ENCODE measurements around the gene CAMK2B. TPM values are rescaled to one million over a fixed set of nuclear protein-coding genes. Genes with fewer than 3 reads are reported as not detected.

Gene CAMK2B
- total RNA-seq, 1 experiment from 2014 or later, result 0.13 TPM

DNA sequence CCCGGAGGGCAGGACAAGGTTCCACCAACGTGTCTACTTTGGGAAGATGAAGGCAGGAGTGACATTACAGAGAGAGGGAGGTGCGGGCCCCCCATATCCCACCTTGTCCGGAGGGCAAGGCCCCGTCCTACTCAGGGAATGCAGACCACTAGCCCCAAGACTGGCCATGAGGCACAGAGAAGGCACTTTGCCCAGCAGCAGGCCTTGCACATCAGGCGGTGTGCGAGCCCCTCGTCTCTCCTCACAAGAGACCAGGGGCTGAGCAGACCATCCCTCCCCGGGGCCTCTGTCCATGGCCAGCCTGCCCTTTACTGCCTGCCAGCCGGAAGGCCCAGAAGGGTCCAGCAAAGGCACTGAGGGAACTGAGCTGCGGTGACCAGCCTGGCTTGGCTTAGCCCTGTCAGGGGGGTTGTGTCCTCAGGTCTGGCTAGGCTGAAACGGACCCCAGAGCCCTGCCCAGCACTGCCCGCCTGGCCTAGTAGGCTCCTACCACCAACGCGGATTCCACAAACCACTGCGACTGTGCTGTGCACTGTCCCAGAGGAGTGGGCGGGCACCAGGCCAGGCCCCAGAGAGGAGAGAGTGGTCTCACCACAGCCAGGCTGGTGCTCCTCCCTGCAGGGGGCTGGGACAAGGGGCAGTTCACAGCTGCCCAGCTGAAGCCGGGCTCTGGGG lies 16.7 kb downstream of the CAMK2B start:
- no peak for DNase-seq (ENCODE audit: low spot score)
- H3K36me3 ChIP-seq (ENCODE audit: insufficient read depth, low read length, poor library complexity, severe bottlenecking), result no peaks in the 10 kb centered on the region
- H3K27me3 ChIP-seq (replicated peaks; ENCODE audit: insufficient read depth, low read depth, low read length, poor library complexity), result peaks cover 14% of the 10 kb centered on the region
- BruUV-seq (replicated peaks), result no TSS peak
- intact Hi-C loops (cut with micrococcal nuclease; ENCODE audit: unreplicated experiment), result no loop called here
- H3K9me3 ChIP-seq (ENCODE audit: low read depth, low read length, poor library complexity, severe bottlenecking), result no peaks in the 10 kb centered on the region
- POLR2A ChIA-PET (ENCODE audit: low non-redundant PET), result no interaction called here
- H3K4me3 ChIP-seq (ENCODE audit: low read depth, low read length, poor library complexity, severe bottlenecking), result no peak overlapping the region
- H3K4me1 ChIP-seq (ENCODE audit: insufficient read depth, low read length, poor library complexity, severe bottlenecking), result no peaks in the 10 kb centered on the region
- CTCF ChIA-PET, result no interaction called here
- no peak overlapping the region for H3K27ac ChIP-seq (ENCODE audit: low read depth, low read length, poor library complexity, severe bottlenecking)
- TF ChIP-seq, protein P1, sequence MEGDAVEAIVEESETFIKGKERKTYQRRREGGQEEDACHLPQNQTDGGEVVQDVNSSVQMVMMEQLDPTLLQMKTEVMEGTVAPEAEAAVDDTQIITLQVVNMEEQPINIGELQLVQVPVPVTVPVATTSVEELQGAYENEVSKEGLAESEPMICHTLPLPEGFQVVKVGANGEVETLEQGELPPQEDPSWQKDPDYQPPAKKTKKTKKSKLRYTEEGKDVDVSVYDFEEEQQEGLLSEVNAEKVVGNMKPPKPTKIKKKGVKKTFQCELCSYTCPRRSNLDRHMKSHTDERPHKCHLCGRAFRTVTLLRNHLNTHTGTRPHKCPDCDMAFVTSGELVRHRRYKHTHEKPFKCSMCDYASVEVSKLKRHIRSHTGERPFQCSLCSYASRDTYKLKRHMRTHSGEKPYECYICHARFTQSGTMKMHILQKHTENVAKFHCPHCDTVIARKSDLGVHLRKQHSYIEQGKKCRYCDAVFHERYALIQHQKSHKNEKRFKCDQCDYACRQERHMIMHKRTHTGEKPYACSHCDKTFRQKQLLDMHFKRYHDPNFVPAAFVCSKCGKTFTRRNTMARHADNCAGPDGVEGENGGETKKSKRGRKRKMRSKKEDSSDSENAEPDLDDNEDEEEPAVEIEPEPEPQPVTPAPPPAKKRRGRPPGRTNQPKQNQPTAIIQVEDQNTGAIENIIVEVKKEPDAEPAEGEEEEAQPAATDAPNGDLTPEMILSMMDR (conservative IDR thresholded peaks at IDR 0.05; ENCODE audit: low read depth, low read length), result no peak
- no peak for TF ChIP-seq EZH2 (IDR thresholded peaks at IDR 0.05; ENCODE audit: borderline replicate concordance, low read depth, low read length, poor library complexity, severe bottlenecking)

GRCh38 chr7:44307905-44308595 lies 17.3 kb downstream of the CAMK2B start:
- intact Hi-C loops (cut with micrococcal nuclease; ENCODE audit: unreplicated experiment), result no loop called here
- ChIA-PET CTCF (no interaction called here), POLR2A (ENCODE audit: low non-redundant PET) (no interaction called here)
- Histone ChIP-seq H3K27me3 (replicated peaks; ENCODE audit: insufficient read depth, low read depth, low read length, poor library complexity) (peaks cover 14% of the 10 kb centered on the region), H3K4me3 (ENCODE audit: low read depth, low read length, poor library complexity, severe bottlenecking) (no peak overlapping the region), H3K36me3 (ENCODE audit: insufficient read depth, low read length, poor library complexity, severe bottlenecking) (no peaks in the 10 kb centered on the region), H3K4me1 (ENCODE audit: insufficient read depth, low read length, poor library complexity, severe bottlenecking) (no peaks in the 10 kb centered on the region), H3K9me3 (ENCODE audit: low read depth, low read length, poor library complexity, severe bottlenecking) (no peaks in the 10 kb centered on the region), H3K27ac (ENCODE audit: low read depth, low read length, poor library complexity, severe bottlenecking) (no peak overlapping the region)
- DNase-seq (ENCODE audit: low spot score), result no peak
- TF ChIP-seq, protein P1 (conservative IDR thresholded peaks at IDR 0.05; ENCODE audit: low read depth, low read length), result no peak
- TF ChIP-seq EZH2 (IDR thresholded peaks at IDR 0.05; ENCODE audit: borderline replicate concordance, low read depth, low read length, poor library complexity, severe bottlenecking), result no peak
- BruUV-seq (replicated peaks), result no TSS peak

GRCh38 chr7:44307301-44307900 lies 18.0 kb downstream of the CAMK2B start:
- H3K4me3 ChIP-seq (ENCODE audit: low read depth, low read length, poor library complexity, severe bottlenecking), result no peak overlapping the region
- no peaks in the 10 kb centered on the region for H3K4me1 ChIP-seq (ENCODE audit: insufficient read depth, low read length, poor library complexity, severe bottlenecking)
- ChIA-PET POLR2A (ENCODE audit: low non-redundant PET) (no interaction called here), CTCF (no interaction called here)
- peaks cover 14% of the 10 kb centered on the region for H3K27me3 ChIP-seq (replicated peaks; ENCODE audit: insufficient read depth, low read depth, low read length, poor library complexity)
- DNase-seq (ENCODE audit: low spot score), result peak; percentile 66
- intact Hi-C loops (cut with micrococcal nuclease; ENCODE audit: unreplicated experiment), result no loop called here
- TF ChIP-seq, protein P1 (conservative IDR thresholded peaks at IDR 0.05; ENCODE audit: low read depth, low read length), result peak; percentile 48
- no peak for TF ChIP-seq EZH2 (IDR thresholded peaks at IDR 0.05; ENCODE audit: borderline replicate concordance, low read depth, low read length, poor library complexity, severe bottlenecking)
- no peak overlapping the region for H3K27ac ChIP-seq (ENCODE audit: low read depth, low read length, poor library complexity, severe bottlenecking)
- no TSS peak for BruUV-seq (replicated peaks)
- H3K36me3 ChIP-seq (ENCODE audit: insufficient read depth, low read length, poor library complexity, severe bottlenecking), result no peaks in the 10 kb centered on the region
- no peaks in the 10 kb centered on the region for H3K9me3 ChIP-seq (ENCODE audit: low read depth, low read length, poor library complexity, severe bottlenecking)
